OCI-LY3 (cell line): ENCODE results near the gene PHLDB3.

Experiments used
- EZH2phosphoT487 ChIP-seq: fragments of 200-600 bp; shearing (Covaris generic); IDR thresholded peaks from 2 replicates; pipeline ENCODE4 v1.6.1; 2018; ENCODE audit warnings: antibody characterized with exemption, mixed run types, low read depth
- TF ChIP-seq, protein P1 (sequence below): fragments of 200-600, 300-600 bp; sonication (generic); IDR thresholded peaks from 2 replicates; pipeline ENCODE4 v1.5.1; 2014; ENCODE audit warnings: antibody characterized with exemption, low read length, low read depth

GRCh38 chr19:43462383-43462782, 42.2 kb downstream of the PHLDB3 start:
- TF ChIP-seq, protein P1, sequence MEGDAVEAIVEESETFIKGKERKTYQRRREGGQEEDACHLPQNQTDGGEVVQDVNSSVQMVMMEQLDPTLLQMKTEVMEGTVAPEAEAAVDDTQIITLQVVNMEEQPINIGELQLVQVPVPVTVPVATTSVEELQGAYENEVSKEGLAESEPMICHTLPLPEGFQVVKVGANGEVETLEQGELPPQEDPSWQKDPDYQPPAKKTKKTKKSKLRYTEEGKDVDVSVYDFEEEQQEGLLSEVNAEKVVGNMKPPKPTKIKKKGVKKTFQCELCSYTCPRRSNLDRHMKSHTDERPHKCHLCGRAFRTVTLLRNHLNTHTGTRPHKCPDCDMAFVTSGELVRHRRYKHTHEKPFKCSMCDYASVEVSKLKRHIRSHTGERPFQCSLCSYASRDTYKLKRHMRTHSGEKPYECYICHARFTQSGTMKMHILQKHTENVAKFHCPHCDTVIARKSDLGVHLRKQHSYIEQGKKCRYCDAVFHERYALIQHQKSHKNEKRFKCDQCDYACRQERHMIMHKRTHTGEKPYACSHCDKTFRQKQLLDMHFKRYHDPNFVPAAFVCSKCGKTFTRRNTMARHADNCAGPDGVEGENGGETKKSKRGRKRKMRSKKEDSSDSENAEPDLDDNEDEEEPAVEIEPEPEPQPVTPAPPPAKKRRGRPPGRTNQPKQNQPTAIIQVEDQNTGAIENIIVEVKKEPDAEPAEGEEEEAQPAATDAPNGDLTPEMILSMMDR, result no peak
- no peak for TF ChIP-seq EZH2phosphoT487
